Vagina (tissue), 2 donors: ENCODE measurements around the gene PEX5L.

Experiments
- CTCF ChIP-seq, 3 experiments: fragments of 450-650 bp in 2 of 3; fragments of 200-600 bp in 1 of 3; sonication (generic) in 1 of 3; IDR thresholded peaks; one replicate each; pipeline ENCODE4 v1.5.1; 2017 to 2019; ENCODE audit warnings: antibody characterized with exemption in 3 of 3, mild to moderate bottlenecking in 2 of 3, moderate library complexity in 2 of 3
- POLR2A ChIP-seq, 2 donors: fragments of 450-650 bp; IDR thresholded peaks; one replicate each; pipeline ENCODE4 v1.6.1; 2017; ENCODE audit warnings: antibody characterized with exemption in 2 of 2, mild to moderate bottlenecking in 2 of 2, moderate library complexity in 2 of 2
- POLR2AphosphoS5 ChIP-seq, 2 donors: sonication (generic); formaldehyde crosslinking; IDR thresholded peaks; one replicate each; pipeline ENCODE4 v1.9.0; 2017; ENCODE audit warnings: antibody characterized with exemption in 2 of 2, mild to moderate bottlenecking in 2 of 2, low read depth in 1 of 2; ENCODE audit not compliant: insufficient read depth in 1 of 2

GRCh38 chr3:179833294-179833693, 203.4 kb downstream of the PEX5L start:
- no peak for TF ChIP-seq CTCF (IDR thresholded peaks at IDR 0.05)
- TF ChIP-seq POLR2A (IDR thresholded peaks at IDR 0.05) = no peak
- TF ChIP-seq POLR2AphosphoS5 (IDR thresholded peaks at IDR 0.05; ENCODE audit: insufficient read depth in 1 of 2, low read depth in 1 of 2) = no peak
